COLO829 (cell line): ENCODE measurements around the gene TBC1D22B.

Experiments
- DNase-seq: peaks from one replicate; pipeline ENCODE4 v3.0.0; 2012; ENCODE audit warnings: low spot score

Gene TBC1D22B

GRCh38 chr6:37357288-37357687 is 99.7 kb downstream of the TBC1D22B start:
- DNase-seq: no peak

GRCh38 chr6:37357860-37358259 is 100.3 kb downstream of the TBC1D22B start:
- no peak for DNase-seq

DNA sequence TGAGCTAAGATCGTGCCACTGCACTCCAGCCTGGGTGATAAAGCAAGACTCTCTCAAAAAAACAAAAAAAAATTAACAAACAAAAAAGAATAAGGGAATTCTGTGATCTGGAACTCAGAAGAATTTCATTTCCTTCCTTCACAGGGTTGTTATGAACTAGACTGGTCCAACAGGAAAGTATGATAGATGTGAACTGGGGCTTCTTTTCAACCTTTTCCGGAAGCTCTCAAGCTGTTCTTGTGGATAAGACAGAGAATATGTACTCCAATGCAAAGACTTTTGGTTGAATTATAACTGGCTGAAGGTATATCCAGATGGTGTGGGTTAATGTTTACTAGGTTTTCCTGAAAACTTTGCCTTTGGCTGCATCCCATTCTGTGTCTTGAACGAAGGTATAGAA is 101.5 kb downstream of the TBC1D22B start:
- DNase-seq: no peak

GRCh38 chr6:37362101-37362828 is 104.7 kb downstream of the TBC1D22B start:
- DNase-seq: no peak

DNA sequence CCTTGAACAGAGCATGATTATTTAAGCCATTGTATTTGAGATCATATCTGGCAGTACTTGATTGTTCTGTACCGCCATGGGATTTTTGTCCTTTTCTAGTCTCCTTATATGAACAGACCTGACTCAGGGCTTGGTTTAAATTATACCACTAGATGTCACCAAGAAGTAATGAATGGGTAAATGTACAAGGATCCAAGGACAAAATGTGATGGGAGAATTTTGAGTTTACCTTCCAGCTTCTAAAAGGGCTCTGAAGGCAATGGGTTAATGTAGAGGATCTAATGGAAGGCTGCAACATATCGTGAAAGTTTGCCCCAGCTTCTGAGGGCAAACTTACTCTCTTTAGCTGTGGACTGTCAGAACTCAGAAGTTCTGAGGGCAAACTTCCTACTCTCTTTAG is 108.2 kb downstream of the TBC1D22B start:
- no peak for DNase-seq

DNA sequence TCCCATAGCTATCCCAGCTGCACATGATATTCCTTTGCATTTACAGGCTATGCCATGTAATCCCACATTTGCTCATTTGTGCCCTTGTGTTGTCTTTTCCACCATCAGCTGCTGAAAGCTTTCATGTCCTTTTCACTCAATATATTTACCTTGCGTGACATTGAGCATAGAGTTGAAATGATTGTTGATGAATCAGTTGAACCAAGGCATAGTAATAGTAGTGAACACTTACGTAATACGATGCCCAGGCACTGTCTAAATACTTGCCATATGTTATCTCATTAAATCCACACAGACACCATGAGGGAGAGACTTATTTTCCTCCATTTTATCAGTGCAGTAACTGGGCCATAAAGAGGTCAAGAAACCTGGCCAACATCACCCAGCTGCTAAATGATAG is 109.3 kb downstream of the TBC1D22B start:
- DNase-seq: no peak

DNA sequence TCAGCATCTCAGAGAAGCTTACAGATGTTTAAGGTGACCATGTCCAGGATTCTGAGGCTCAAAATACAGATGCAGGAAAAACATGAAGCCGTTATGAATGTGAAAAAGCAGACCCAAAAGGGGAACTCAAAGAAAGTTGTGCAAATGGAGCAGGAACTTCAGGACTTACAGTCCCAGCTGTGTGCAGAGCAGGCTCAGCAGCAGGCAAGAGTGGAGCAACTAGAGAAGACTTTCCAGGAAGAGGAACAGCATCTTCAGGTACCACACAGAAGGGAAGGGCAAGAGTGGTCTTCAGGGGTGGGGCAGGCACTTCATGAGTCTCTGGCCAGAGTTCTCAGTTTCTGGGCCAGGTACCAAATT is 111.4 kb downstream of the TBC1D22B start:
- DNase-seq: no peak

DNA sequence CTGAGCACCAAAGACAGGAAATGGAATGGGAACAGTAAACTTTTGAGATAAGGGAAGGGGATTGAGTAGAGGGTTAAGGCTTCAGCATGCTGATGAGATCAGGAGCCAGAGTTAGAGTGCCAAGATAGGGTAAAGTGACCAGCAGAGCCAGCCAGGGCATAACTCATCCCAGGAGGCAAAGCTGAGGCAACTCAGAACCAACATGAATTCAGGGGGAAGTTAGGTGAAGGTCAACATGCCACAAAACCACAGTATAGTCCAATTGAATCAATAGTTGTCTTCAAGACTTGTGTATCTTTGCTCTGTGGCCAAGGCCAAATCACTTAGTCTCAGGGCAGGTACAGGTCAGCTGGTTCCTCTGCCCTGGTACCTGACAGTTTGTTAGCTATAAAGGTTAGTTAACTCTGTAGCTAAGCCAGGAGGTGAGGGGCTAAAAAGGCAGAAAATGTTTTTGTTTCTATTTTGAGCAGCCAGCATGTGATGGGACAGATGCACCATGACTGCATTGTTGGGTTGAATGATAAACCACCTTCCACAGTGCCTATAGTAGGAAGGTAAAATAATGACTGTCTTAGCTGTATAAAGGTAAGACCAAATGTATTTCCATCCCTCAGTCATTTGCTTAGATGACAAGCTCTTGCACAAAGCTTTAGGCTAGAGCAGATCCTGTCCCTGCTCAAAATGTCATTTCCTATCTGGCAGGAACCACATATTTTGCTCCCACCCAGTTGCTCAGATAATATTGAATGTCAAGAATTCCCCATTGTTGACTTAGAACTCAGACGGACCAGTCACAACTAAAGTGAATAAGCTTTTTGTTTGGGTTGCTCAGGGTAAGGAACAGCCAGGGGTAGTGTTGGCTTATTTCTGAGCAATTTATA is 112.0 kb downstream of the TBC1D22B start:
- DNase-seq: peak; percentile 80

- no peak for DNase-seq
Measured at GRCh38 chr6:37371154-37372083, 113.8 kb downstream of the TBC1D22B start.

DNA sequence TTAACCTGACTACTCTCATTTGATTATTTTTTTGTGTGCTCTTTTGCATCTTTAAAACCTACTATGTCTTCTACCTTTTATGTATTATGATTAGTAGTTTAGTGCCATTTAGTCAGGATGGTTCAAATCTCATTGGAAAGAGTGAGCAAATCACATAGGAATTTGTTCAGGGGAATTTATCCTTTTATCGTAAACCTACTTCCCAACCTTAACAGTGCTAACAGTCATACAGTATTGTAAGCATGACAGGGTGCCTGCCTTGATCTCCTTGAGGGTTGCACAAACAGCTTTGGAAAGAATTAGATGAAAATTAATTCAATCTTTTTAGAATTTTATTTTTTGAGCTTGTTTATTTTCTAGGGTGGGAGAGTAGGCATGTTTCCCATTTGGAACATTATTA is 114.5 kb downstream of the TBC1D22B start:
- no peak for DNase-seq

GRCh38 chr6:37373822-37374471 is 116.4 kb downstream of the TBC1D22B start:
- DNase-seq: no peak

GRCh38 chr6:37375376-37375775 is 117.8 kb downstream of the TBC1D22B start:
- DNase-seq: no peak

DNA sequence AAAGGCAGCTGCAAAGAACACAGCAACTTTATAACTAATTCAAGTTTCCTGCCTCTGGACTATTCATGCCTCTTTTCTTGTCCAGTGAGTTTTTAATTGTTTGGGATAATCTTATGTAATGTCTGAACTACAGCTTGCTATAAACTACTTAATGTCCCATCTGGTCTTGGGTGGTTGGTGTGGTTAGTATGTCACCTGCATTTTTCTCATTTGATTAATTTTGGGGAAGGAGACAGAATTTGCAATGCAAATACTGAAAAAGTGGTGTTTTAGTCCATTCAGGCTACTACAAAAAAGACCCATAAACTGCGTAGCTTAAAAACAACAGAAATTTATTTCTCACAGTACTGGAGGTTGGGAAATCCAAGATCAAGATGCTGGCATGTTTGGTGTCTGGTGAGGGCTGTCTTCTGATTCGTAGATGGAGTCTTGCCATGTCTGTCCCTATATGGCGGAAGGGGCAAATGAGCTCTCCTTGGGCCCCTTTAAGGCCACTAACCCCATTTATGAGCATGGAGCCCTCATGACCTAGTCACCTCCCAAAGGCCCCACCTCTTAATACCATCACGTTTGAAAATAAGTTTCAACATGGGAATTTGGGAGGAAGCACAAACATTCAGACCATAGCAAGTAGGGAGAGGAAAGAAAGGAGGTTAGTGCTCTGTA is 118.6 kb downstream of the TBC1D22B start:
- DNase-seq: no peak

DNA sequence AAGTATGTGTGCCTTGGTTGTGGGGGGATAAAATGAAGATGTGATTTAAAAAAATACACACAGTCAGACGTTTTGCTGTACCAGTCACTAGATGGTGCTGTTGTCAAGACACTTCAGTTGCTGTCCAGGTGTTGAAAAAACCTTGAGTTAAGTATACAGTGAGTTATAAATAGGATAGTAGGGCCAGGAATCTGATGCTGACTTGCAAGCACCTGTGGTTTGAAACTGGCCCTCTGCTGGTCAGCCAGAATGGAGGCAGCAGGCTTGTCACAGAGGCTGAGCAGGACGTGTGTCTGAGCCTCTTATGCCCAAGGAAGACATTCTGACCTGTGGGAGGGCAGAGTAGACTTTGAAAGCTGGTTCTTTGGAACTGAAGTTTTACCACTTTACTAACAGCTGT is 124.0 kb downstream of the TBC1D22B start:
- peak; percentile 34 for DNase-seq
